HG02678 (cell line): Measurements from ENCODE around the gene SRPK2.
A peak's percentile ranks its signal among the peaks of the same experiment; 100 is the strongest.

Experiments
- ATAC-seq: cut with Tn5 transposase; IDR thresholded peaks from one replicate; pipeline ENCODE4 v1.9.1; 2021; ENCODE audit warnings: mild to moderate bottlenecking, moderate library complexity; ENCODE audit not compliant: unreplicated experiment

The SRPK2 gene

GRCh38 chr7:105151152-105151551 lies 237.6 kb downstream of the SRPK2 start:
- no peak for ATAC-seq

- no peak for ATAC-seq
Observed at GRCh38 chr7:105149827-105150226, 238.9 kb downstream of the SRPK2 start.

- no peak for ATAC-seq
Observed at GRCh38 chr7:105141068-105141467, 247.7 kb downstream of the SRPK2 start.

GRCh38 chr7:105139381-105139780 lies 249.3 kb downstream of the SRPK2 start:
- ATAC-seq, result no peak

GRCh38 chr7:105137898-105138297 lies 250.8 kb downstream of the SRPK2 start:
- ATAC-seq, result no peak

GRCh38 chr7:105136221-105136620 lies 252.5 kb downstream of the SRPK2 start:
- ATAC-seq, result no peak

- no peak for ATAC-seq
Observed at GRCh38 chr7:105133986-105134655, 254.6 kb downstream of the SRPK2 start.

GRCh38 chr7:105133358-105133757 lies 255.4 kb downstream of the SRPK2 start:
- ATAC-seq, result no peak

- no peak for ATAC-seq
Observed at GRCh38 chr7:105132835-105133234, 255.9 kb downstream of the SRPK2 start.

GRCh38 chr7:105132335-105132734 lies 256.4 kb downstream of the SRPK2 start:
- no peak for ATAC-seq

GRCh38 chr7:105131890-105132289 lies 256.8 kb downstream of the SRPK2 start:
- no peak for ATAC-seq

GRCh38 chr7:105131033-105131656 lies 257.6 kb downstream of the SRPK2 start:
- ATAC-seq, result peak; percentile 76

- ATAC-seq, result no peak
Observed at GRCh38 chr7:105130580-105130979, 258.1 kb downstream of the SRPK2 start.

GRCh38 chr7:105130048-105130447 lies 258.7 kb downstream of the SRPK2 start:
- no peak for ATAC-seq

GRCh38 chr7:105127179-105127578 lies 261.5 kb downstream of the SRPK2 start:
- ATAC-seq, result no peak

GRCh38 chr7:105126436-105126975 lies 262.2 kb downstream of the SRPK2 start:
- no peak for ATAC-seq

GRCh38 chr7:105125745-105126144 lies 263.0 kb downstream of the SRPK2 start:
- ATAC-seq, result no peak

- ATAC-seq, result no peak
Observed at GRCh38 chr7:105122619-105123018, 266.1 kb downstream of the SRPK2 start.

GRCh38 chr7:105118612-105119600 lies 269.8 kb downstream of the SRPK2 start:
- ATAC-seq, result peak; percentile 50

GRCh38 chr7:105112440-105113418 lies 276.0 kb downstream of the SRPK2 start:
- no peak for ATAC-seq
